A549 (cell line): ENCODE measurements around the gene GAN.

Experiments
- CTCF ChIP-seq: fragments of >200 bp; sonication (Bioruptor Twin); formaldehyde crosslinking; IDR thresholded peaks from 3 replicates; pipeline ENCODE4 v1.5.1; 2016
- TP53 ChIP-seq: fragments of 250-450 bp; sonication (Bioruptor Pico); IDR thresholded peaks from 2 replicates; pipeline ENCODE4 v1.5.0; 2021; ENCODE audit warnings: mild to moderate bottlenecking, moderate library complexity

- TF ChIP-seq TP53 (no peak), CTCF (no peak)
These were observed 29.7 kb upstream of the GAN start for GRCh38 chr16:81284995-81285600.
